ENCODE measurements around the gene CIAO2A. TPM values are rescaled to one million over a fixed set of nuclear protein-coding genes. Genes with fewer than 3 reads are reported as not detected.

CIAO2A gene, protein sequence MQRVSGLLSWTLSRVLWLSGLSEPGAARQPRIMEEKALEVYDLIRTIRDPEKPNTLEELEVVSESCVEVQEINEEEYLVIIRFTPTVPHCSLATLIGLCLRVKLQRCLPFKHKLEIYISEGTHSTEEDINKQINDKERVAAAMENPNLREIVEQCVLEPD
- 2.4 TPM for total RNA-seq

DNA sequence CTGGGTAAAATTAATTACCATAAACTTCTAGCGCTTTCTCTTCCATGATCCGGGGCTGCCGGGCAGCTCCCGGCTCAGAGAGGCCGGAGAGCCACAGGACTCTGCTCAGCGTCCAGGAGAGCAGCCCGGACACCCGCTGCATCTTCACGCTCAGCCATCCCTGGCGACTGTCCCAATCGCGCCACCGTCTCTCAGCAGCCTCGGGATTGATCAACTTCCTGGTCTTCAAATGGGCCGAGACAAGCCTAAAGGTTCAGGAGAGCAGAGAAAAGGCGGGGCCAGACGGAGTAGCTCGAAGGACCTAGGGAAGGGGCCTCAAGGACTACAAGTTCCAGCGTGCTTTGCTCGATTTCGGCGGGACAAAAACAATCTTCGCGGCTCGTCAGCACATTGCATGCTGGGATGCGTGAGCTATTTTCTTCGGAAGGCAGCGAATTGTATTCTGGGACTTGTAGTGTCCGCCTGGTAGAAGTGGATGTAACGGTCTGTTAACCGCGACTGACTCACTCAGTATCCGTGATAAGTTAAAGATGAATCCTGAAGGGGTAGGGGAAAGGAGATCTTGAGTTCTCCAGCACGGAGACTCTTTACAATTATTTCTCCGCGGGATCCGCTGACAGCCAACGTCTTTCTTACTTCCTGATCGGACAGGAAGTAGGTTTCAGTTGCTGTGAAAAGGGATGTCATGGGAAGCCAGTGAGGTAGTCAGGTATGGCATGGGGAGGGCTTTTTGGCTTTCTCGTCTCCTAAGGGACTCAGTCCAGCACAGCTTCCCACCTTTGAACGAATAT, at the start of gene CIAO2A:
Gene CIAO2A (minus strand): TSS at position 212 of the 791 bp plus-strand sequence. CDS start 70 bp downstream, at position 142.
- H3K4me1 ChIP-seq: peaks cover 13 to 32% of the 10 kb centered on the region in 2 donors
- DNase-seq (ENCODE audit: low spot score in 2 of 2): peak; percentile 91 to 98
- no peaks in the 10 kb centered on the region for H3K9me3 ChIP-seq
- peak within 1 kb of the TSS; percentile 79 to 89 for H3K27ac ChIP-seq
- H3K4me3 ChIP-seq: peak within 1 kb of the TSS; percentile 59 to 79
- TF ChIP-seq, protein P1, sequence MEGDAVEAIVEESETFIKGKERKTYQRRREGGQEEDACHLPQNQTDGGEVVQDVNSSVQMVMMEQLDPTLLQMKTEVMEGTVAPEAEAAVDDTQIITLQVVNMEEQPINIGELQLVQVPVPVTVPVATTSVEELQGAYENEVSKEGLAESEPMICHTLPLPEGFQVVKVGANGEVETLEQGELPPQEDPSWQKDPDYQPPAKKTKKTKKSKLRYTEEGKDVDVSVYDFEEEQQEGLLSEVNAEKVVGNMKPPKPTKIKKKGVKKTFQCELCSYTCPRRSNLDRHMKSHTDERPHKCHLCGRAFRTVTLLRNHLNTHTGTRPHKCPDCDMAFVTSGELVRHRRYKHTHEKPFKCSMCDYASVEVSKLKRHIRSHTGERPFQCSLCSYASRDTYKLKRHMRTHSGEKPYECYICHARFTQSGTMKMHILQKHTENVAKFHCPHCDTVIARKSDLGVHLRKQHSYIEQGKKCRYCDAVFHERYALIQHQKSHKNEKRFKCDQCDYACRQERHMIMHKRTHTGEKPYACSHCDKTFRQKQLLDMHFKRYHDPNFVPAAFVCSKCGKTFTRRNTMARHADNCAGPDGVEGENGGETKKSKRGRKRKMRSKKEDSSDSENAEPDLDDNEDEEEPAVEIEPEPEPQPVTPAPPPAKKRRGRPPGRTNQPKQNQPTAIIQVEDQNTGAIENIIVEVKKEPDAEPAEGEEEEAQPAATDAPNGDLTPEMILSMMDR (IDR thresholded peaks at IDR 0.05): no peak
- intact Hi-C loops (cut with DNase I): loop anchor here (2.0 to 10.0 kb wide), 3 partner anchors 69 to 499 kb away; partner anchors contain the start of genes FBXL22, PCLAF, PPIB and TRIP4
- peaks cover 0 to 6% of the 10 kb centered on the region in 2 donors for H3K36me3 ChIP-seq
- H3K27me3 ChIP-seq: no peaks in the 10 kb centered on the region

DNA sequence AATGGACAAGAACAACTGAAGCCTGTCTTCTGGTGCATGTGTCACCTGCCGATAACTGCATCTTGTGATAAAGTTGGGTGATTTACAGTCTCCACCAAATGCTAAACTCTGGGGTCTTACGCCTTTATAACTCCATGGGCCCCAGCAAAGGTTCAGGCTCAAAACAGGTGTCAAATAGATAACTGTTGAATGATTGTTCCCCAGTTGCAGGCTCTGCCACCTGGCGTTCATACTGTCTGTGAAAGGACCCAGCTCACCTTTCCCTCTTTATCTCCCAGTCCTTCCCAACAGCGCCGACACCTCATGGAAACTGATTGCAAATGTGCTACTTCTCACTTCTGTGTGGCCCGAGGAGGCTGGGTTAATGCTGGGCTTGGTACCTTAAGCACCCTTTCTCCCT, 49.6 kb upstream of the CIAO2A start:
- DNase-seq (ENCODE audit: low spot score in 2 of 2): no peak
- TF ChIP-seq, protein P1 (IDR thresholded peaks at IDR 0.05): no peak
- Histone ChIP-seq H3K27ac (no peak overlapping the region), H3K36me3 (peaks cover 35 to 62% of the 10 kb centered on the region in 2 donors), H3K4me1 (no peaks in the 10 kb centered on the region), H3K9me3 (no peaks in the 10 kb centered on the region), H3K4me3 (no peak overlapping the region), H3K27me3 (no peaks in the 10 kb centered on the region)
- intact Hi-C loops (cut with DNase I): no loop called here

DNA sequence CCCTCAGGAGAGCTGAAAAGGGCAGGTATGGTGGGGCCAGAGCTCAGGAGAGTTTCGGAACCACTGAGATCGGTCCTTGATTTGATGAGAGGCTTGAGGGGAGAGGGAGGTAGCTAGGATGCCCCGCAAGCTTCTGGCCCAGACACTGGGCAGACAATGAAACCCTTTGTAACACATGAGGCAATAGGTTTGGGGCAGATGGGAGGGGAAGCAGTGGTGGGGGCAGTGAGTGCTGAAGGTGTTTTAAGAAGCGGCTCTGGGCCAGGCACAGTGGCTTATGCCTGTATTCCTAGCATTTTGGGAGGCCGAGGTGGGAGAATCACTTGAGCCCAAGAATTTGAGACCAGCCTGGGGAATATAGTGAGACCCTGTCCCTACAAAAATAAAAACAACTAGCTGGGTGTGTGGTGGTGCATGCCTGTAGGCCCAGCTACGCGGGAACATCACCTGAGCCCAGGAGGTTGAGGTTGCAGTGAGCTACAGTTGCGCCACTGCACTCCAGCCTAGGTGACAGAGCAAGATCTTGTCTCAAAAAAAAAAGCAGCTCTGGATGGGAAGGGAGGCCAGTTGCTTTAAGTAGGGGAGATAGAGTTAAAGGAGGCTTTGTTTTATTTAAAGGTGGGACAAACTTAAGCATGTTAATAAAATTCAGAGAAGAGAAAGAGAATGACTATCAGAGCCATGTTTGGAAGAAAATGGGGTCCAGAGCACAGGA, 48.3 kb upstream of the CIAO2A start:
- Histone ChIP-seq H3K27me3 (no peaks in the 10 kb centered on the region), H3K4me3 (no peak overlapping the region), H3K4me1 (no peaks in the 10 kb centered on the region), H3K36me3 (peaks cover 46 to 75% of the 10 kb centered on the region in 2 donors), H3K27ac (no peak overlapping the region), H3K9me3 (no peaks in the 10 kb centered on the region)
- intact Hi-C loops (cut with DNase I): no loop called here
- TF ChIP-seq, protein P1 (IDR thresholded peaks at IDR 0.05): no peak
- DNase-seq (ENCODE audit: low spot score in 2 of 2): no peak

DNA sequence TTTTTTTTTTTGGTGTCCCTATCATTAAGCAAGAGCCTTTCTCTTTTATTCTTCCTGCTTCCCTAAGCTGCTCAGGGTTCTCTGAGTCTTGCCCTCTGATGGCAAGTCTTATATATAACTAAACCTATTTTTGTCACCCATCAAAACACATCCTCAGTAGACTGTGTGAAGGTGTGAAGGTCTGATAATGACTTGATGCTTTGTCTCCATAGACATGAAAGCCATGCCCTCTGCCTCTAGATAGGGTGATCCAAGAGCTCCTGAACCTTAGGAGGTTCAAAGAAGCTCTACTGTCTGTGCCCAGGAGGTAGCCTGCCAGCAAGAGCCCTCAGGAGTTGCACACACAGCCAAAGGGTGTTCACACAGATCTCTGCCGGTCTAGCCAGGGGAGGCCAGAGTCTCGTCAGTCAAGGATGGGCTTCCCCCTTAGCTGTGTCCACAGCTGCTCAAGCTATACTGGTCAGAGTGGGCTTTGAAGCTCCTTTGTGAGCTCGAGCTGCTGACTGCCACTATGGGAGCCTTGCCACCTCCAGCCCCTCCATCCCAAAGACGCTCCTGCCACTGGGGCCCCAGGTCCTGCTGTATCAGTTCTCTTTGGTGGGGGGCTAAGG, 44.8 kb upstream of the CIAO2A start:
- H3K36me3 ChIP-seq: peaks cover 61 to 83% of the 10 kb centered on the region in 2 donors
- DNase-seq (ENCODE audit: low spot score in 2 of 2): no peak
- H3K27me3 ChIP-seq: no peaks in the 10 kb centered on the region
- TF ChIP-seq, protein P1 (IDR thresholded peaks at IDR 0.05): no peak
- intact Hi-C loops (cut with DNase I): no loop called here
- H3K27ac ChIP-seq: no peak overlapping the region
- H3K4me1 ChIP-seq: no peaks in the 10 kb centered on the region
- H3K4me3 ChIP-seq: no peak overlapping the region
- H3K9me3 ChIP-seq: no peaks in the 10 kb centered on the region

DNA sequence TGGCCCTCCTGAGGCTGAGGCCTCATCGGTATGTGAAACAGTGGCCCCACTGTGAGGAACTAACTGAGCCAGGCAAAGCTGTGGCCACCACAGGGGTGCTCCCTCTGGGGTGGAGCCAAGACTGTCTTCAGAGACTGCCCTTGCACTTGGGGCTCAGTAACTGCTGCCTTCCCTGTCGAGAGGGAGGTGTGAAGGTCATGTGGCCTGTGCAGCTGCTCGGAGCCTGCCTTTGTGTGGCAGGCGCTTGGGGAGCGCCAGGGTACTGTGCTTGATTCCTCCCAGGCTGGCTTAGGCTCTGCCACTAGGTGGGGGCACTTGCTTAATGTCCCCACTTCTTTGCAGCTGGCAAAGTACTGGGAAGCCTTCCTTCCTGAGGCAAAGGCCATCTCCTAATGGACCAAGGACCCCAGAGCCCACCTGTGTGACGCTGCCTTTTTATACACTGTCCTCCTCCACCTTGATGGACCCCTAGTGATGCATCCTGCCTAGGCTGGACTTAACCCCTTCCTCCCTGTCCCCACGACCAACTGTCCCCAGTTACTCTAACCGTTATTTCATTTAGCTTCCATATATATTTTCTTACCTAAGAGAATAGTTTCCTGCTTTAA, 43.7 kb upstream of the CIAO2A start:
- Histone ChIP-seq H3K4me3 (no peak overlapping the region), H3K36me3 (peaks cover 58 to 83% of the 10 kb centered on the region in 2 donors)
- TF ChIP-seq, protein P1 (IDR thresholded peaks at IDR 0.05): peak in 1 of 3 experiments; percentile 5

More for the DNA sequence above, 43.7 kb upstream of the CIAO2A start:
- intact Hi-C loops (cut with DNase I): no loop called here
- H3K27ac ChIP-seq: no peak overlapping the region
- DNase-seq (ENCODE audit: low spot score in 2 of 2): no peak
- H3K9me3 ChIP-seq: no peaks in the 10 kb centered on the region
- H3K4me1 ChIP-seq: no peaks in the 10 kb centered on the region
- no peaks in the 10 kb centered on the region for H3K27me3 ChIP-seq
